Endothelial cell of umbilical vein (primary cell): ENCODE measurements around the gene TYK2. TPM values are rescaled to one million over a fixed set of nuclear protein-coding genes. Genes with fewer than 3 reads are reported as not detected.

Source experiments
- BruUV-seq: library from RNA; stranded (reverse); fragments of 400-500 nt; replicated peaks from 2 replicates; lab custom pipeline; 2021; lab: Mats Ljungman, UMichigan
- CTCF ChIA-PET: fragments of 300-600, 350-600 bp; sonication (Branson Sonifier 250); formaldehyde crosslinking; loops from one replicate; lab custom pipeline; 2021; ENCODE audit warnings: antibody characterized with exemption, inconsistent platforms; lab: Charles Lee
- POLR2A ChIA-PET: fragments of 300-600, 350-600 bp; sonication (Branson Sonifier 250); formaldehyde crosslinking; loops from one replicate; lab custom pipeline; 2021; ENCODE audit warnings: antibody characterized with exemption, inconsistent platforms; lab: Charles Lee
- DNase-seq: peaks from one replicate; pipeline ENCODE4 v3.0.0-alpha.2; 2011; ENCODE audit warnings: low read depth, low spot score
- FAIRE-seq: peaks from 2 replicates; lab custom pipeline; 2011; peaks lifted over from hg19 to GRCh38; lab: Jason Lieb, UNC
- H2AFZ ChIP-seq: 2 replicates; pipeline ENCODE4 v1.6.0; 2012; ENCODE audit warnings: low read depth, low read length, control low read depth, inconsistent platforms
- H3K27ac ChIP-seq: 2 replicates; pipeline ENCODE4 v1.5.1; 2011; ENCODE audit warnings: low read depth, mild to moderate bottlenecking, control low read depth, low read length, moderate library complexity; ENCODE audit not compliant: insufficient read depth
- H3K27me3 ChIP-seq, 2 experiments: 2 replicates each; pipeline versions ENCODE4 v1.6.0 to v1.6.1; 2011; ENCODE audit warnings: low read length in 2 of 2, mixed read lengths in 1 of 2; ENCODE audit not compliant: control insufficient read depth in 2 of 2, insufficient read depth in 2 of 2
- H3K36me3 ChIP-seq, 2 experiments: 2 replicates in 1 of 2; 3 replicates in 1 of 2; pipeline ENCODE4 v1.5.1; 2011; ENCODE audit warnings: low read length in 2 of 2, mild to moderate bottlenecking in 1 of 2, moderate library complexity in 1 of 2; ENCODE audit not compliant: control insufficient read depth in 2 of 2, insufficient read depth in 2 of 2; ENCODE audit errors: extremely low read depth in 1 of 2
- H3K4me1 ChIP-seq: 3 replicates; pipeline ENCODE4 v1.5.1; 2011; ENCODE audit warnings: mild to moderate bottlenecking, low read length; ENCODE audit not compliant: control insufficient read depth, insufficient read depth; ENCODE audit errors: extremely low read depth
- H3K4me2 ChIP-seq: 2 replicates; pipeline ENCODE4 v1.6.1; 2011; ENCODE audit warnings: low read length, control low read depth, mixed read lengths; ENCODE audit not compliant: insufficient read depth
- H3K4me3 ChIP-seq, 3 experiments: fragments of 200-600 bp in 1 of 3; sonication (generic), shearing (Covaris generic) in 1 of 3; replicated peaks in 1 of 3; 2 replicates each; pipeline ENCODE4 v1.5.1; 2011 to 2016; ENCODE audit warnings: control low read depth in 3 of 3, low read length in 3 of 3, mild to moderate bottlenecking in 2 of 3, inconsistent platforms in 1 of 3, low read depth in 1 of 3, moderate library complexity in 1 of 3; ENCODE audit not compliant: insufficient read depth in 1 of 3
- H3K79me2 ChIP-seq: 2 replicates; pipeline ENCODE4 v1.6.0; 2012; ENCODE audit warnings: low read length, inconsistent platforms; ENCODE audit not compliant: control insufficient read depth, insufficient read depth
- H3K9ac ChIP-seq: replicated peaks from 2 replicates; pipeline ENCODE3; 2011; ENCODE audit warnings: low read length, control low read depth; ENCODE audit not compliant: insufficient read depth; ENCODE audit errors: extremely low read depth
- H3K9me1 ChIP-seq: replicated peaks from 3 replicates; pipeline ENCODE4 v1.6.0; 2011; ENCODE audit warnings: mild to moderate bottlenecking, low read length; ENCODE audit not compliant: control insufficient read depth, insufficient read depth; ENCODE audit errors: extremely low read depth
- H3K9me3 ChIP-seq: replicated peaks from 2 replicates; pipeline ENCODE4 v1.5.1; 2012; ENCODE audit warnings: low read length, inconsistent platforms; ENCODE audit not compliant: control insufficient read depth, insufficient read depth
- H4K20me1 ChIP-seq: replicated peaks from 2 replicates; pipeline ENCODE3; 2011; ENCODE audit warnings: mild to moderate bottlenecking, low read length; ENCODE audit not compliant: control insufficient read depth, insufficient read depth; ENCODE audit errors: extremely low read depth
- CTCF ChIP-seq, 2 donors: IDR thresholded peaks; 1 replicate in 1 of 2; 2 replicates in 1 of 2; pipeline ENCODE4 v1.5.1; 2011; ENCODE audit warnings: low read length in 2 of 2, mild to moderate bottlenecking in 2 of 2, moderate library complexity in 2 of 2, control low read depth in 1 of 2, inconsistent platforms in 1 of 2, low read depth in 1 of 2; ENCODE audit not compliant: insufficient read depth in 1 of 2; ENCODE audit errors: extremely low read depth in 1 of 2
- EZH2 ChIP-seq: IDR thresholded peaks from 2 replicates; pipeline ENCODE4 v1.6.1; 2012; ENCODE audit warnings: borderline replicate concordance, low read depth, mild to moderate bottlenecking, moderate library complexity, low read length, inconsistent platforms; ENCODE audit not compliant: severe bottlenecking
- FOS ChIP-seq: IDR thresholded peaks from 2 replicates; pipeline ENCODE4 v1.6.1; 2011; ENCODE audit warnings: mild to moderate bottlenecking, low read length, moderate library complexity, borderline replicate concordance; ENCODE audit not compliant: insufficient read depth
- GATA2 ChIP-seq: IDR thresholded peaks from 2 replicates; pipeline ENCODE4 v1.7.0; 2011; ENCODE audit warnings: low read depth, mild to moderate bottlenecking, moderate library complexity, mixed read lengths, low read length; ENCODE audit not compliant: insufficient read length, insufficient read depth
- JUN ChIP-seq: IDR thresholded peaks from 2 replicates; pipeline ENCODE4 v1.6.1; 2011; ENCODE audit warnings: borderline replicate concordance, low read depth; ENCODE audit not compliant: insufficient read length, insufficient read depth
- MAX ChIP-seq: IDR thresholded peaks from 2 replicates; pipeline ENCODE4 v1.6.1; 2011; ENCODE audit not compliant: insufficient read depth, insufficient read length
- MYC ChIP-seq: IDR thresholded peaks from one replicate; pipeline ENCODE4 v1.6.1; 2011; ENCODE audit warnings: mild to moderate bottlenecking, low read depth, low read length
- POLR2A ChIP-seq: IDR thresholded peaks from 2 replicates; pipeline ENCODE4 v1.6.1; 2012; ENCODE audit warnings: low read depth, mild to moderate bottlenecking, control low read depth, low read length
- POLR2AphosphoS5 ChIP-seq: IDR thresholded peaks from 2 replicates; pipeline ENCODE4 v1.6.1; 2012; ENCODE audit warnings: low read depth, mild to moderate bottlenecking, control low read depth, low read length, moderate library complexity; ENCODE audit not compliant: insufficient read depth
- dilution Hi-C: fragments of 300-500 bp; cut with MboI; formaldehyde crosslinking; loops from one replicate; pipeline ENCODE4 v1.15.0; 2019; ENCODE audit warnings: low sequenced_read_pairs; ENCODE audit not compliant: extremely low pct_ligation_motif_present
- intact Hi-C: fragments of 100-400 bp; cut with micrococcal nuclease; formaldehyde crosslinking; loops from one replicate; pipeline ENCODE4 v1.10.0; 2022
- polyA plus RNA-seq, 4 experiments: library from polyadenylated mRNA; depleted of rRNA in 3 of 4; stranded (reverse) in 3 of 4; unstranded in 1 of 4; fragments of >200 nt; gene quantifications; 2 replicates each; pipeline versions ENCODE4 v1.2.1 to v1.2.3, GENCODE V29; 2011 to 2012; ENCODE audit warnings: missing spikeins in 1 of 4
- total RNA-seq: library from RNA; stranded (reverse); gene quantifications from 2 replicates; pipeline ENCODE4 v1.2.3, GENCODE V29; 2021

TYK2 gene
- total and polyA plus RNA-seq, 2 donors (not counting 3 experiments of a cell fraction or from before 2014, with no cell fraction given), result 92.9 to 138 TPM

- no peak for FAIRE-seq
- Histone ChIP-seq H3K4me3 (no peak overlapping the region), H3K9me3 (no peaks in the 10 kb centered on the region), H3K79me2 (no peaks in the 10 kb centered on the region), H3K36me3 (peaks cover 6 to 50% of the 10 kb centered on the region in 2 experiments), H3K4me1 (no peaks in the 10 kb centered on the region), H3K9me1 (no peaks in the 10 kb centered on the region), H4K20me1 (no peaks in the 10 kb centered on the region), H2AFZ (no peak overlapping the region), H3K27me3 (no peaks in the 10 kb centered on the region), H3K4me2 (no peak overlapping the region), H3K27ac (no peak overlapping the region), H3K9ac (no peak overlapping the region)
- ChIA-PET CTCF (no interaction called here), POLR2A (no interaction called here)
- no peak for DNase-seq
- dilution Hi-C loops, result no loop called here
- intact Hi-C loops, result no loop called here
- no TSS peak for BruUV-seq
- no peak for TF ChIP-seq MAX
Measured at GRCh38 chr19:10363789-10364281, 16.5 kb downstream of the TYK2 start.

- no peak overlapping the region for H3K4me2 ChIP-seq
- DNase-seq (no peak), FAIRE-seq (no peak)
- H3K9me3 ChIP-seq, result no peaks in the 10 kb centered on the region
- intact Hi-C loops, result no loop called here
- no peaks in the 10 kb centered on the region for H3K4me1 ChIP-seq
- H2AFZ ChIP-seq, result no peak overlapping the region
- H3K27ac ChIP-seq, result no peak overlapping the region
- H3K9ac ChIP-seq, result no peak overlapping the region
- H3K4me3 ChIP-seq, result no peak overlapping the region
- TF ChIP-seq MAX (no peak), EZH2 (no peak), MYC (no peak), GATA2 (no peak), POLR2A (no peak), POLR2AphosphoS5 (no peak), FOS (no peak), JUN (no peak), CTCF (IDR thresholded peaks at IDR 0.05; ENCODE audit: extremely low read depth in 1 of 2, insufficient read depth in 1 of 2, low read depth in 1 of 2, low read length in 2 of 2) (no peak)
- H3K36me3 ChIP-seq, result peaks cover 8 to 51% of the 10 kb centered on the region in 2 experiments
- CTCF ChIA-PET, result interaction anchor here (2.6 kb wide), 1 partner anchor 93 kb away, joined by 6 read pairs; no protein-coding TSS in a partner anchor
- dilution Hi-C loops, result no loop called here
- POLR2A ChIA-PET, result no interaction called here
- no peaks in the 10 kb centered on the region for H3K9me1 ChIP-seq
- no peaks in the 10 kb centered on the region for H3K27me3 ChIP-seq
- no peaks in the 10 kb centered on the region for H3K79me2 ChIP-seq
- no peaks in the 10 kb centered on the region for H4K20me1 ChIP-seq
- BruUV-seq, result no TSS peak
Measured at GRCh38 chr19:10362259-10362658, 18.1 kb downstream of the TYK2 start.
